ENCODE results near the gene KRTAP5-2. TPM values are rescaled to one million over a fixed set of nuclear protein-coding genes. Genes with fewer than 3 reads are reported as not detected.
"Not testable (repeated sequence)": the region's sequence is repeated elsewhere in the genome, so short reads cannot be mapped to it uniquely, and the experiment has no call there.

Gene KRTAP5-2
- total and polyA plus RNA-seq, 10 donors = not detected

DNA sequence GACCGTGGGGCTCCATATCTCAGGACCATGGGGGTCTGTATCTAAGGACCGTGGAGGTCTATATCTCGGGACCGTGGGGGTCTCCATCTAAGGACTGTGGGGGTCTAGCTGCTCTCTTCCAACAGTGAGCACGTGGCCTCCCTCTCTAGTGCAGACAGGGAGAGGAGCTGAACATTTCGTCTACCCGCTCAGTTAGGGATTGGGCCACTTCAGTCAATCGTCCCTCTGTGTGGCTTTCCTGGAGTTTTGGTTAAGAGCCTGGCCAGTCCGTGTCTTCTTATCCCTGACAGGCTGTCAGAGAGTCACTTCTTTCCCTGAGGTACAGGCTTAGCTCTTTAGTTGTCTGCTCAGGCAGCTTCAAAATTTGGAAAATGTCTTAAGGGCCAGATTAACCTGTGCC lies 16.1 kb downstream of the KRTAP5-2 start:
- no peak for TF ChIP-seq POLR2A (IDR thresholded peaks at IDR 0.05)
- TF ChIP-seq, protein P1, sequence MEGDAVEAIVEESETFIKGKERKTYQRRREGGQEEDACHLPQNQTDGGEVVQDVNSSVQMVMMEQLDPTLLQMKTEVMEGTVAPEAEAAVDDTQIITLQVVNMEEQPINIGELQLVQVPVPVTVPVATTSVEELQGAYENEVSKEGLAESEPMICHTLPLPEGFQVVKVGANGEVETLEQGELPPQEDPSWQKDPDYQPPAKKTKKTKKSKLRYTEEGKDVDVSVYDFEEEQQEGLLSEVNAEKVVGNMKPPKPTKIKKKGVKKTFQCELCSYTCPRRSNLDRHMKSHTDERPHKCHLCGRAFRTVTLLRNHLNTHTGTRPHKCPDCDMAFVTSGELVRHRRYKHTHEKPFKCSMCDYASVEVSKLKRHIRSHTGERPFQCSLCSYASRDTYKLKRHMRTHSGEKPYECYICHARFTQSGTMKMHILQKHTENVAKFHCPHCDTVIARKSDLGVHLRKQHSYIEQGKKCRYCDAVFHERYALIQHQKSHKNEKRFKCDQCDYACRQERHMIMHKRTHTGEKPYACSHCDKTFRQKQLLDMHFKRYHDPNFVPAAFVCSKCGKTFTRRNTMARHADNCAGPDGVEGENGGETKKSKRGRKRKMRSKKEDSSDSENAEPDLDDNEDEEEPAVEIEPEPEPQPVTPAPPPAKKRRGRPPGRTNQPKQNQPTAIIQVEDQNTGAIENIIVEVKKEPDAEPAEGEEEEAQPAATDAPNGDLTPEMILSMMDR (IDR thresholded peaks at IDR 0.05 in 8 of 11, conservative IDR thresholded peaks at IDR 0.05 in 3 of 11) = no peak
- no peak for TF ChIP-seq POLR2AphosphoS5 (IDR thresholded peaks at IDR 0.05)
- H3K27ac ChIP-seq = no peak overlapping the region
- intact Hi-C loops (cut with DNase I; ENCODE audit: low total_unique reads) = no loop called here
- H3K4me1 ChIP-seq = peaks cover 0 to 4% (median 0%) of the 10 kb centered on the region in 6 donors
- no peaks in the 10 kb centered on the region for H3K36me3 ChIP-seq
- H3K4me3 ChIP-seq = no peak overlapping the region
- no peak for DNase-seq
- WGBS, 5 donors = 73 to 91% (median 84%) methylated on average over 6 to 9 of the region's 9 CpGs
- H3K9me3 ChIP-seq = peaks cover 0 to 20% (median 12%) of the 10 kb centered on the region in 8 donors
- peaks cover 0 to 61% (median 4%) of the 10 kb centered on the region in 7 donors for H3K27me3 ChIP-seq (replicated peaks in 1 of 7)

- no peaks in the 10 kb centered on the region for H3K36me3 ChIP-seq
- H3K4me1 ChIP-seq = peaks cover 6 to 29% (median 25%) of the 10 kb centered on the region in 6 donors
- WGBS, 5 donors = 76 to 87% (median 77%) methylated on average over 6 of the region's 6 CpGs
- H3K9me3 ChIP-seq = peaks cover 0 to 20% (median 12%) of the 10 kb centered on the region in 8 donors
- no peak overlapping the region for H3K27ac ChIP-seq
- TF ChIP-seq POLR2AphosphoS5 (IDR thresholded peaks at IDR 0.05) = no peak
- TF ChIP-seq POLR2A (IDR thresholded peaks at IDR 0.05) = no peak
- TF ChIP-seq, protein P1 (IDR thresholded peaks at IDR 0.05 in 8 of 11, conservative IDR thresholded peaks at IDR 0.05 in 3 of 11) = no peak
- intact Hi-C loops (cut with DNase I; ENCODE audit: low total_unique reads) = loop anchor here (10.0 kb wide), 1 partner anchor 372 kb away; no protein-coding TSS in a partner anchor
- DNase-seq = no peak
- H3K27me3 ChIP-seq (replicated peaks in 1 of 7) = peaks cover 0 to 64% (median 22%) of the 10 kb centered on the region in 7 donors
- H3K4me3 ChIP-seq = no peak overlapping the region
These were observed 21.3 kb downstream of the KRTAP5-2 start for GRCh38 chr11:1576825-1577224.

- H3K36me3 ChIP-seq, H3K27ac ChIP-seq, DNase-seq, H3K4me3 ChIP-seq: not testable (repeated sequence)
- WGBS, 5 donors = 83 to 89% (median 87%) methylated on average over 16 of the region's 16 CpGs
- Histone ChIP-seq H3K9me3 (peaks cover 0 to 20% (median 12%) of the 10 kb centered on the region in 8 donors), H3K4me1 (peaks cover 11 to 37% (median 32%) of the 10 kb centered on the region in 6 donors), H3K27me3 (replicated peaks in 1 of 7) (peaks cover 0 to 72% (median 30%) of the 10 kb centered on the region in 7 donors)
- TF ChIP-seq, protein P1 (IDR thresholded peaks at IDR 0.05 in 8 of 11, conservative IDR thresholded peaks at IDR 0.05 in 3 of 11) = peak in 1 of 11 experiments; percentile 12
- intact Hi-C loops (cut with DNase I; ENCODE audit: low total_unique reads) = loop anchor here (10.0 kb wide), 1 partner anchor 371 kb away; no protein-coding TSS in a partner anchor
These were observed 22.3 kb downstream of the KRTAP5-2 start for GRCh38 chr11:1575756-1576155.

DNA sequence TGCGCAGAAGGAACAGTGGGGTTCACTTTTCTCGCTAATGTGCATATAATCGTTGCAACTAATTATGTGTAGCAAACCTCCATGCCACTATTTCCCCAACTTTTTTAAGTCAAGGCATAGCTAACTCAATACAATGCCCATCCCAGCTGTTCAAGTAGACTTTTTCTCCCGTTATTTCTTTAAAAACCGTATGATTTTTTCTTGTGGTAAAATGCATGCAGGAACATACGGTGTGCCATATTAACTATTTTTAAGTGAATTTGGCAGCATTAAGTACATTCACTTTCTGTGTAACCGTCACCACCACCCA lies 23.2 kb downstream of the KRTAP5-2 start:
- DNase-seq = no peak
- peaks cover 0 to 80% (median 34%) of the 10 kb centered on the region in 7 donors for H3K27me3 ChIP-seq (replicated peaks in 1 of 7)
- 16 to 20% (median 18%) methylated on average over 7 of the region's 7 CpGs for WGBS, 5 donors
- intact Hi-C loops (cut with DNase I; ENCODE audit: low total_unique reads) = loop anchor here (10.0 kb wide), 1 partner anchor 370 kb away; no protein-coding TSS in a partner anchor
- peak overlapping the region in 3 of 8 donors; percentile 49 to 79 (median 53) for H3K4me3 ChIP-seq
- peaks cover 13 to 46% (median 38%) of the 10 kb centered on the region in 6 donors for H3K4me1 ChIP-seq
- H3K9me3 ChIP-seq = peaks cover 0 to 20% (median 12%) of the 10 kb centered on the region in 8 donors
- no peaks in the 10 kb centered on the region for H3K36me3 ChIP-seq
- H3K27ac ChIP-seq = no peak overlapping the region
- TF ChIP-seq, protein P1 (IDR thresholded peaks at IDR 0.05 in 8 of 11, conservative IDR thresholded peaks at IDR 0.05 in 3 of 11) = peak in 2 of 11 experiments; percentile 4 to 25
- TF ChIP-seq POLR2AphosphoS5 (IDR thresholded peaks at IDR 0.05) (no peak), POLR2A (IDR thresholded peaks at IDR 0.05) (no peak)

All from spleen (tissue), 11 donors.